Tibial nerve (tissue), 4 donors: ENCODE data around the gene MLLT10. TPM values are rescaled to one million over a fixed set of nuclear protein-coding genes. Genes with fewer than 3 reads are reported as not detected.

Experiments used
- DNase-seq, 2 donors: peaks; one replicate each; pipeline ENCODE4 v3.0.0-alpha.2; 2019; ENCODE audit warnings: low spot score in 2 of 2
- H3K27ac ChIP-seq, 4 donors: fragments of 200-600 bp; sonication (generic) in 3 of 4; one replicate each; pipeline ENCODE4 v1.5.1; 2017 to 2019; ENCODE audit warnings: mild to moderate bottlenecking in 1 of 4
- H3K27me3 ChIP-seq, 2 donors: fragments of 200-600 bp; sonication (generic) in 1 of 2; one replicate each; pipeline versions ENCODE4 v1.5.1 to v1.6.0; 2017 to 2019
- H3K36me3 ChIP-seq, 3 donors: fragments of 200-600 bp; sonication (generic); one replicate each; pipeline ENCODE4 v1.5.1; 2018 to 2019
- H3K4me1 ChIP-seq, 4 donors: fragments of 200-600 bp; sonication (generic) in 3 of 4; one replicate each; pipeline ENCODE4 v1.5.1; 2017 to 2019
- H3K4me3 ChIP-seq, 4 donors: fragments of 200-600 bp; sonication (generic) in 3 of 4; one replicate each; pipeline ENCODE4 v1.5.1; 2017 to 2019; ENCODE audit warnings: mild to moderate bottlenecking in 1 of 4, moderate library complexity in 1 of 4
- H3K9me3 ChIP-seq, 4 donors: fragments of 200-600 bp; sonication (generic) in 3 of 4; one replicate each; pipeline ENCODE4 v1.5.1; 2017 to 2019
- CTCF ChIP-seq, 5 experiments: fragments of 200-600 bp in 3 of 5; fragments of 450-650 bp in 2 of 5; sonication (generic) in 3 of 5; IDR thresholded peaks; one replicate each; pipeline ENCODE4 v1.5.1; 2016 to 2019; ENCODE audit warnings: antibody characterized with exemption in 5 of 5, mild to moderate bottlenecking in 3 of 5, moderate library complexity in 2 of 5
- EP300 ChIP-seq, 2 donors: sonication (generic); formaldehyde crosslinking; IDR thresholded peaks; one replicate each; pipeline ENCODE4 v1.6.1; 2017; ENCODE audit warnings: antibody characterized with exemption in 2 of 2, mild to moderate bottlenecking in 1 of 2
- POLR2A ChIP-seq, 2 donors: fragments of 450-650 bp; IDR thresholded peaks; one replicate each; pipeline ENCODE4 v1.6.1; 2017; ENCODE audit warnings: antibody characterized with exemption in 2 of 2, mild to moderate bottlenecking in 2 of 2, moderate library complexity in 2 of 2
- WGBS, 2 donors: methylation state at CpG; one replicate each; pipeline ENCODE4 v1.1.5; 2018; 5-methylcytosine and 5-hydroxymethylcytosine counted together
- total RNA-seq, 4 donors: library from RNA; depleted of rRNA; stranded (reverse); fragments of >200 nt; gene quantifications; one replicate each; pipeline ENCODE4 v1.1.0, GENCODE V29; 2016

Gene MLLT10
- total RNA-seq, 4 donors from 2014 or later: 40.6 to 60.9 (median 47.5) TPM

GRCh38 chr10:21759232-21759631 is 225.2 kb downstream of the MLLT10 start:
- Histone ChIP-seq H3K4me3 (no peak overlapping the region), H3K27ac (no peak overlapping the region), H3K27me3 (no peaks in the 10 kb centered on the region), H3K9me3 (no peaks in the 10 kb centered on the region), H3K4me1 (no peaks in the 10 kb centered on the region), H3K36me3 (peaks cover 0 to 58% (median 7%) of the 10 kb centered on the region in 3 donors)
- TF ChIP-seq POLR2A (IDR thresholded peaks at IDR 0.05) (no peak), EP300 (IDR thresholded peaks at IDR 0.05) (no peak), CTCF (IDR thresholded peaks at IDR 0.05) (no peak)
- no peak for DNase-seq
- 89 to 93% methylated on average over 21 of the region's 21 CpGs for WGBS, 2 donors

- TF ChIP-seq CTCF (IDR thresholded peaks at IDR 0.05) (no peak), EP300 (IDR thresholded peaks at IDR 0.05) (no peak), POLR2A (IDR thresholded peaks at IDR 0.05) (no peak)
- H3K4me3 ChIP-seq: no peak overlapping the region
Measured at GRCh38 chr10:21760332-21760731, 226.3 kb downstream of the MLLT10 start.

GRCh38 chr10:21764466-21765189 is 230.6 kb downstream of the MLLT10 start:
- Histone ChIP-seq H3K4me3 (no peak overlapping the region), H3K27me3 (no peaks in the 10 kb centered on the region), H3K9me3 (no peaks in the 10 kb centered on the region), H3K27ac (no peak overlapping the region), H3K36me3 (peaks cover 0 to 26% (median 0%) of the 10 kb centered on the region in 3 donors), H3K4me1 (no peaks in the 10 kb centered on the region)
- 83 to 84% methylated on average over 5 of the region's 5 CpGs for WGBS, 2 donors
- no peak for DNase-seq
- TF ChIP-seq EP300 (IDR thresholded peaks at IDR 0.05): no peak
- TF ChIP-seq CTCF (IDR thresholded peaks at IDR 0.05): no peak
- no peak for TF ChIP-seq POLR2A (IDR thresholded peaks at IDR 0.05)

More at GRCh38 chr10:21760332-21760731, 226.3 kb downstream of the MLLT10 start:
- H3K27me3 ChIP-seq: no peaks in the 10 kb centered on the region
- peaks cover 0 to 50% (median 7%) of the 10 kb centered on the region in 3 donors for H3K36me3 ChIP-seq
- WGBS, 2 donors: 99 to 100% methylated on average over 2 of the region's 2 CpGs
- no peaks in the 10 kb centered on the region for H3K9me3 ChIP-seq
- DNase-seq: no peak
- H3K27ac ChIP-seq: no peak overlapping the region
- H3K4me1 ChIP-seq: no peaks in the 10 kb centered on the region

- no peak for DNase-seq
- Histone ChIP-seq H3K9me3 (no peaks in the 10 kb centered on the region), H3K36me3 (peaks cover 0 to 11% (median 0%) of the 10 kb centered on the region in 3 donors), H3K27ac (no peak overlapping the region), H3K4me3 (no peak overlapping the region), H3K27me3 (no peaks in the 10 kb centered on the region), H3K4me1 (no peaks in the 10 kb centered on the region)
- TF ChIP-seq EP300 (IDR thresholded peaks at IDR 0.05): no peak
- no peak for TF ChIP-seq POLR2A (IDR thresholded peaks at IDR 0.05)
- TF ChIP-seq CTCF (IDR thresholded peaks at IDR 0.05): no peak
- WGBS, 2 donors: 97 to 99% methylated on average over 3 of the region's 3 CpGs
Measured at GRCh38 chr10:21769041-21769440, 235.0 kb downstream of the MLLT10 start.

- 97 to 100% methylated on average over 4 of the region's 4 CpGs for WGBS, 2 donors
- H3K9me3 ChIP-seq: no peaks in the 10 kb centered on the region
- no peaks in the 10 kb centered on the region for H3K4me1 ChIP-seq
- no peak overlapping the region for H3K27ac ChIP-seq
- no peak overlapping the region for H3K4me3 ChIP-seq
- H3K27me3 ChIP-seq: no peaks in the 10 kb centered on the region
- no peak for TF ChIP-seq EP300 (IDR thresholded peaks at IDR 0.05)
- no peak for TF ChIP-seq POLR2A (IDR thresholded peaks at IDR 0.05)
- no peak for TF ChIP-seq CTCF (IDR thresholded peaks at IDR 0.05)
- DNase-seq: no peak
- no peaks in the 10 kb centered on the region for H3K36me3 ChIP-seq
Measured at GRCh38 chr10:21771219-21771618, 237.2 kb downstream of the MLLT10 start.
